Endothelial cell of umbilical vein (primary cell): ENCODE data around the gene ASB1.

Source experiments
- CTCF ChIP-seq, 2 donors: IDR thresholded peaks; 1 replicate in 1 of 2; 2 replicates in 1 of 2; pipeline ENCODE4 v1.5.1; 2011; ENCODE audit warnings: low read length in 2 of 2, mild to moderate bottlenecking in 2 of 2, moderate library complexity in 2 of 2, control low read depth in 1 of 2, inconsistent platforms in 1 of 2, low read depth in 1 of 2; ENCODE audit not compliant: insufficient read depth in 1 of 2; ENCODE audit errors: extremely low read depth in 1 of 2
- EZH2 ChIP-seq: IDR thresholded peaks from 2 replicates; pipeline ENCODE4 v1.6.1; 2012; ENCODE audit warnings: borderline replicate concordance, low read depth, mild to moderate bottlenecking, moderate library complexity, low read length, inconsistent platforms; ENCODE audit not compliant: severe bottlenecking
- FOS ChIP-seq: IDR thresholded peaks from 2 replicates; pipeline ENCODE4 v1.6.1; 2011; ENCODE audit warnings: mild to moderate bottlenecking, low read length, moderate library complexity, borderline replicate concordance; ENCODE audit not compliant: insufficient read depth
- MAX ChIP-seq: IDR thresholded peaks from 2 replicates; pipeline ENCODE4 v1.6.1; 2011; ENCODE audit not compliant: insufficient read depth, insufficient read length
- MYC ChIP-seq: IDR thresholded peaks from one replicate; pipeline ENCODE4 v1.6.1; 2011; ENCODE audit warnings: mild to moderate bottlenecking, low read depth, low read length
- POLR2A ChIP-seq: IDR thresholded peaks from 2 replicates; pipeline ENCODE4 v1.6.1; 2012; ENCODE audit warnings: low read depth, mild to moderate bottlenecking, control low read depth, low read length
- POLR2AphosphoS5 ChIP-seq: IDR thresholded peaks from 2 replicates; pipeline ENCODE4 v1.6.1; 2012; ENCODE audit warnings: low read depth, mild to moderate bottlenecking, control low read depth, low read length, moderate library complexity; ENCODE audit not compliant: insufficient read depth

- TF ChIP-seq CTCF (IDR thresholded peaks at IDR 0.05; ENCODE audit: extremely low read depth in 1 of 2, insufficient read depth in 1 of 2, low read depth in 1 of 2, low read length in 2 of 2) = no peak
- no peak for TF ChIP-seq POLR2A
- no peak for TF ChIP-seq POLR2AphosphoS5
- no peak for TF ChIP-seq MYC
- no peak for TF ChIP-seq EZH2
- TF ChIP-seq FOS = no peak
- no peak for TF ChIP-seq MAX
Measured at GRCh38 chr2:238408615-238409340, 17.9 kb upstream of the ASB1 start.
